ENCODE data around the gene CYB5R2.
"Not testable (repeated sequence)": the region's sequence is repeated elsewhere in the genome, so short reads cannot be mapped to it uniquely, and the experiment has no call there.

CYB5R2 gene

GRCh38 chr11:7665473-7666291 is 7.6 kb downstream of the CYB5R2 start:
- Histone ChIP-seq H3K27me3 (no peaks in the 10 kb centered on the region), H3K4me1 (peaks cover 0 to 9% (median 0%) of the 10 kb centered on the region in 10 experiments; a peak in 5 of 20 replicates), H3K4me3 (no peak overlapping the region), H3K36me3 (peaks cover 0 to 26% (median 0%) of the 10 kb centered on the region in 11 experiments; a peak in 5 of 22 replicates), H3K9me3 (replicated peaks in 1 of 11) (no peaks in the 10 kb centered on the region), H3K4me2 (no peak overlapping the region), H4K20me1 (no peaks in the 10 kb centered on the region), H3K27ac (no peak overlapping the region), H3K9ac (no peak overlapping the region)
- no peak for TF ChIP-seq Cebpa-rat (IDR thresholded peaks at IDR 0.05)

GRCh38 chr11:7664867-7665266 is 8.4 kb downstream of the CYB5R2 start:
- no peak overlapping the region for H3K4me3 ChIP-seq

DNA sequence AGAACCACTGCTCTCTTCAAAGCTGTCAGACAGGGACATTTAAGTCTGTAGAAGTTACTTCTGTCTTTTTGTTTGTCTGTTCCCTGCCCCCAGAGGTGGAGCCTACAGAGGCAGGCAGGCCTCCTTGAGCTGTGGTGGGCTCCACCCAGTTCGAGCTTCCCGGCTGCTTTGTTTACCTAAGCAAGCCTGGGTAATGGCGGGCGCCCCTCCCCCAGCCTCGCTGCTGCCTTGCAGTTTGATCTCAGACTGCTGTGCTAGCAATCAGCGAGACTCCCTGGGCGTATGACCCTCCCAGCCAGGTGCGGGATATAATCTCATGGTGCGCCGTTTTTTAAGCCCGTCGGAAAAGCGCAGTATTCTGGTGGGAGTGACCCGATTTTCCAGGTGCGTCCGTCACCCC is 9.8 kb downstream of the CYB5R2 start:
- not testable (repeated sequence) for H3K4me1 ChIP-seq; H3K9me3 ChIP-seq (replicated peaks in 1 of 11); H3K4me3 ChIP-seq; H3K4me2 ChIP-seq; H3K9ac ChIP-seq; H3K27me3 ChIP-seq; H4K20me1 ChIP-seq; H3K27ac ChIP-seq
- H3K36me3 ChIP-seq: peaks cover 0 to 26% (median 0%) of the 10 kb centered on the region in 11 experiments; a peak in 5 of 22 replicates

More at GRCh38 chr11:7664867-7665266, 8.4 kb downstream of the CYB5R2 start:
- no peaks in the 10 kb centered on the region for H4K20me1 ChIP-seq
- no peaks in the 10 kb centered on the region for H3K9me3 ChIP-seq (replicated peaks in 1 of 11)
- peaks cover 0 to 26% (median 0%) of the 10 kb centered on the region in 11 experiments; a peak in 5 of 22 replicates for H3K36me3 ChIP-seq
- peaks cover 0 to under 1% (median 0%) of the 10 kb centered on the region in 10 experiments; a peak in 3 of 20 replicates for H3K4me1 ChIP-seq
- H3K27me3 ChIP-seq: no peaks in the 10 kb centered on the region
- TF ChIP-seq Cebpa-rat (IDR thresholded peaks at IDR 0.05): no peak
- no peak overlapping the region for H3K4me2 ChIP-seq
- no peak overlapping the region for H3K27ac ChIP-seq
- no peak overlapping the region for H3K9ac ChIP-seq

DNA sequence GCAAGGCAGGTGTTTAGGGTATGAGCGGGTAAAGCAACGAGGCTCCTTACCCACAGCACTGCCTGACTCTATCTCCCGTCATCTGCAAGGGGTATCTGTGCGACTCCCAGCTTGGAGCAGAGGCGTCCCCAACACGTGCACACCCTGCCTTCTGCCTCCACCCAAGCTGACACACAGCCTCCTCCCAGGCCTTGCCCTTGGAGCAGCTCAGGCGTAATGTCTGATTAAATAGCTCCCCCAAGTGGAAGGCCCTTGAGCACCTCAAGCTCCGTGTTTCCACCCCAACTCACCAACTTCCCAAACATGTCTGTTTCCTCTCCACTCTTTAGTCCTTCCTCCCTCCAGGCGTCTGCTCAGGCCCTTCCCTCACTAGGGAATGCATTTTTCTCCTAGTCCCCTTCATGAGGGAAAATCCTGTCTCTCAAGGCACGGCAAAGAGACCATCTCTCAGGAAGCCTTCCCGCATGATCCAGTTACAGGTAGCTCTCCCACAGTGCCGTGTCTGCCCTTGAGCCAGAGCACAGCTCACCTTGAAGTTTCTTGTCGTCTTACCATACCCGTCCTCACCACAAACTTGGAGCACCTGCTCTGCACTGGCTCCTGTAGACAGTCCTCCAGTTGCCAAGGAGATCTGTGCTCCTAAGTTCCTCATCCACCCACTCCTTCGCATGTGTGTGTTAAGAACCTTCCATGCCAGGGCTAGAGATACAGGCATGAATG is 15.8 kb downstream of the CYB5R2 start:
- Histone ChIP-seq H3K4me3 (no peak overlapping the region), H3K4me2 (peak overlapping the region in 1 of 11 experiments; percentile 26; a peak in 1 of 22 replicates), H3K9ac (no peak overlapping the region), H3K4me1 (peaks cover 0 to 8% (median 2%) of the 10 kb centered on the region in 10 experiments; a peak in 10 of 20 replicates), H3K27me3 (no peaks in the 10 kb centered on the region), H4K20me1 (peaks cover 0 to 21% (median 0%) of the 10 kb centered on the region in 11 experiments; a peak in 7 of 22 replicates), H3K9me3 (replicated peaks in 1 of 11) (no peaks in the 10 kb centered on the region), H3K36me3 (peaks cover 0 to 44% (median 21%) of the 10 kb centered on the region in 11 experiments; a peak in 15 of 22 replicates), H3K27ac (no peak overlapping the region)
- TF ChIP-seq Cebpa-rat (IDR thresholded peaks at IDR 0.05): no peak

DNA sequence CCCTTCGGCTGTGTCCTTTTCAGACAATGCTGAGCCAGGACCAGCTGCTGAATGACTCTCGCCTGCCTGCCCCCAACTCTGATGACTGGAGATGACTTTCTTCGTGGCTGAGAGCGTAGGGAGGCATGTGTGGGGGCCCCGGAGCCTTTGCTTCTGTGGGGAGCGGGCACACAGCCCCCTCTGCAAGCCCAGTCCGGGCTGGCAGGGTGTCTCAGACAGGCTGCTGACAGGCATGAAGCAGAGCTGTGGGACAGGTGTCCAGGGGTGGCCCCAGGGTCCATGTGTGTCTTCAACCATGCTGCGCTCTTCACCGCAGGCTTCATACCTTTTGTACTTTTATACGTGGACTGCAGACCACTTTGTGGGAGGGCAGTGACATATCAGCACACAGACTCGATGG is 16.6 kb downstream of the CYB5R2 start:
- H3K9me3 ChIP-seq (replicated peaks in 1 of 11): no peaks in the 10 kb centered on the region
- H3K27me3 ChIP-seq: no peaks in the 10 kb centered on the region
- H3K36me3 ChIP-seq: peaks cover 0 to 52% (median 28%) of the 10 kb centered on the region in 11 experiments; a peak in 15 of 22 replicates
- no peak overlapping the region for H3K4me3 ChIP-seq
- H3K27ac ChIP-seq: no peak overlapping the region
- H4K20me1 ChIP-seq: peaks cover 0 to 21% (median 0%) of the 10 kb centered on the region in 11 experiments; a peak in 7 of 22 replicates
- H3K9ac ChIP-seq: peak overlapping the region in 1 of 11 experiments; percentile 22; a peak in 1 of 22 replicates
- H3K4me1 ChIP-seq: peaks cover 0 to 14% (median 9%) of the 10 kb centered on the region in 10 experiments; a peak in 12 of 20 replicates
- no peak overlapping the region for H3K4me2 ChIP-seq
- no peak for TF ChIP-seq Cebpa-rat (IDR thresholded peaks at IDR 0.05)

DNA sequence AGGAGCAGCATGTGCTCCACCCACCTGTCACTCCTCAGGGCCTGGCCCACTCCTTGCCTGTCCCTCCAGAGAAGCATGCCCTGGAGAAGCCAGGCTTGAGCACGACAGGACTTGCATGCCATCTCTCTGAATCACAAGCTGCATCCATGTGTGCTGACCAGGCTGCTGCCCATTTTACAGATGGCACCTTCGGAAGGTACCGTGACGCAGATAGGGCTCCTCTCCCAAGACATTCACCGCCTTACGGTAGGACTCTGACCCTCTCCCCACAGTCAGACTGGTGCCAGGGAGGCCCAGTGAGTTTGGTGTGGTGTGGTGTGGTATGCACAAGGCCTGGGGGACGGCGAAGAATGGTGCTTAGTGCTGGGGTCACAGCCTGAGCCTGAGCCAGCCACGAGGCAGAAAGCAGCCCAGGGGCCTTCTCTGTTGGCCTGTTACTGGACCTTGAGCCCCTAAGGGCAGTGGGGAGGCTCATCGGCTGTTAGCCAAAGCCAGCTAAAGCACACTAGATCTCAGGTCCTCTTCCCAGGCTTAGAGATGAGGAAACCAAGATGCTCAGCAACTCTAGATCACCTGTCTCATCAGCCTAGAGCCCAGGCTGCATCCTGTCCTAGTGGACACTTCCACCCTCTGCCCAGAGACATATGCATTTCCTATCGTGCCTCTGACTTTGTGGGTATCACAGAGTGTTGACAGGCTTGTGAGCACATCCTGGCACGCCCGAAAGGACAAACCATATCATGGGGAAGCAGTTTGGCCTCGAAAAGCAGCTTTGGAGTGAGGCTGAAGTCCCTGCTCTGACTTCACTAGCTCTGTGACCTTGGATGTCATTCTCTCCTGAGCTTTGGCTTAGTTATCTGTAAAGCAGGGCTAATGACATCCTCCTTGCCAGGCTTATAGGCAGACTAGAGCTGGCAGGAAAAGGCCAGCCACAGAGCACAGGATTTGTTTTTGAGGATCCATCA is 17.8 kb downstream of the CYB5R2 start:
- Histone ChIP-seq H3K9ac (no peak overlapping the region), H3K27me3 (no peaks in the 10 kb centered on the region), H3K27ac (no peak overlapping the region), H3K4me1 (peaks cover 0 to 25% (median 18%) of the 10 kb centered on the region in 10 experiments; a peak in 14 of 20 replicates), H4K20me1 (peaks cover 0 to 25% (median 4%) of the 10 kb centered on the region in 11 experiments; a peak in 8 of 22 replicates), H3K4me3 (no peak overlapping the region), H3K4me2 (no peak overlapping the region), H3K9me3 (replicated peaks in 1 of 11) (no peaks in the 10 kb centered on the region), H3K36me3 (peaks cover under 1 to 63% (median 30%) of the 10 kb centered on the region in 11 experiments; a peak in 16 of 22 replicates)
- no peak for TF ChIP-seq Cebpa-rat (IDR thresholded peaks at IDR 0.05)

DNA sequence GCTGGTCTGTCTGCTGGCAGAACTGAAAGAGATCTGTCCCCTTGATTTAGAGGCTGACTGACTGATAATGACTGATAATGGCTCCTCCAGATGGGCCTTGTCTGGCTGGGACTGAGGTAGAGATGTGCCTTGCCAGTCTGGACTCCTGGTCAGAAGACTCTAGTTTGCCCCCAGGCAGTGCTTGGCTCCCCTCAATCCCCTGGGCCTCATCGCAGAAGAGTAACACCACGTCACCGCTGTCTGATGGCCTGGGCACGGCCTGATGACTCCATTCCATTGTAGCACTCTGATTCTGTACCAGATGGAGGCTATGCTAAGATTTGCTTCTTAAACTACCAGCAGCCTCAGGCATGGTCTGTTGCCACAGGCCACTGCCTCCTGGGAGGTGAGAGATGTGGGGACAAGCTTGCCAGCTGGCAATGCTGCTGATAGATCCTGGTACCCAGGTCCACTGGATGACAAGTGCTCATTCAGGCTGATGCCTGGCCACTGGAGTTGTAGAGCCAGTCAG is 19.1 kb downstream of the CYB5R2 start:
- H3K4me1 ChIP-seq: peaks cover 0 to 28% (median 18%) of the 10 kb centered on the region in 10 experiments; a peak in 14 of 20 replicates
- peaks cover 11 to 75% (median 39%) of the 10 kb centered on the region in 11 experiments; a peak in 20 of 22 replicates for H3K36me3 ChIP-seq
- TF ChIP-seq Cebpa-rat (IDR thresholded peaks at IDR 0.05): no peak
- no peaks in the 10 kb centered on the region for H3K27me3 ChIP-seq
- no peak overlapping the region for H3K27ac ChIP-seq
- H3K4me2 ChIP-seq: no peak overlapping the region
- H3K9ac ChIP-seq: no peak overlapping the region
- H4K20me1 ChIP-seq: peaks cover 0 to 25% (median 4%) of the 10 kb centered on the region in 11 experiments; a peak in 8 of 22 replicates
- no peaks in the 10 kb centered on the region for H3K9me3 ChIP-seq (replicated peaks in 1 of 11)
- no peak overlapping the region for H3K4me3 ChIP-seq

GRCh38 chr11:7651700-7652099 is 21.6 kb downstream of the CYB5R2 start:
- Histone ChIP-seq H4K20me1 (peaks cover 0 to 26% (median 4%) of the 10 kb centered on the region in 11 experiments; a peak in 8 of 22 replicates), H3K9me3 (replicated peaks in 1 of 11) (no peaks in the 10 kb centered on the region), H3K4me3 (no peak overlapping the region), H3K27ac (no peak overlapping the region), H3K4me1 (peaks cover 0 to 22% (median 18%) of the 10 kb centered on the region in 10 experiments; a peak in 14 of 20 replicates), H3K27me3 (no peaks in the 10 kb centered on the region), H3K36me3 (peaks cover 11 to 91% (median 48%) of the 10 kb centered on the region in 11 experiments; a peak in 20 of 22 replicates), H3K4me2 (peak overlapping the region in 9 of 11 experiments; percentile 5 to 67 (median 41); a peak in 14 of 22 replicates), H3K9ac (no peak overlapping the region)
- no peak for TF ChIP-seq Cebpa-rat (IDR thresholded peaks at IDR 0.05)
